HCT116 (cell line): ENCODE data around the gene C16orf95. TPM values are rescaled to one million over a fixed set of nuclear protein-coding genes. Genes with fewer than 3 reads are reported as not detected.

Experiments
- ATAC-seq: fragments of 200-7000 bp; cut with Tn5 transposase; 2 replicates; pipeline ENCODE4 v1.9.1; 2020; ENCODE audit warnings: mild to moderate bottlenecking, moderate library complexity
- BruUV-seq: library from RNA; stranded (reverse); fragments of 400-500 nt; replicated peaks from 2 replicates; lab custom pipeline; 2021; lab: Mats Ljungman, UMichigan
- CTCF ChIA-PET: fragments of 300-600 bp; sonication (Branson Sonifier 250); formaldehyde crosslinking; loops from one replicate; lab custom pipeline; 2021; ENCODE audit warnings: antibody characterized with exemption; lab: Charles Lee
- POLR2A ChIA-PET: fragments of 300-600, 350-600 bp; sonication (Branson Sonifier 250); formaldehyde crosslinking; loops from one replicate; lab custom pipeline; 2021; ENCODE audit warnings: antibody characterized with exemption; lab: Charles Lee
- RAD21 ChIA-PET, 2 experiments: fragments of 300-600 bp; sonication (Branson Sonifier 250); formaldehyde crosslinking; loops; one replicate each; lab custom pipeline; 2023; ENCODE audit warnings: low total read pairs in 2 of 2; ENCODE audit not compliant: uncharacterized antibody in 2 of 2, unreplicated experiment in 2 of 2, low non-redundant PET in 1 of 2; lab: Charles Lee
- DNase-seq: peaks from one replicate; pipeline ENCODE4 v3.0.0-alpha.2; 2010; ENCODE audit warnings: low read depth, low spot score
- H2AFZ ChIP-seq: fragments of 200-600 bp; shearing (Covaris generic), sonication (generic); 2 replicates; pipeline ENCODE4 v1.6.1; 2017; ENCODE audit warnings: low read depth, mixed run types, mixed read lengths, antibody characterized with exemption, low read length; ENCODE audit not compliant: poor library complexity, severe bottlenecking
- H3K27ac ChIP-seq: 2 replicates; pipeline ENCODE4 v1.5.1; 2012; ENCODE audit warnings: low read depth, low read length
- H3K27me3 ChIP-seq: fragments of 200-600 bp; sonication (generic); 2 replicates; pipeline ENCODE4 v1.6.1; 2016; ENCODE audit warnings: mixed run types, low read length, mixed read lengths; ENCODE audit not compliant: insufficient read depth
- H3K36me3 ChIP-seq, 2 experiments: fragments of 200-500 bp in 1 of 2; fragments of 200-600 bp in 1 of 2; sonication (Bioruptor generic) in 1 of 2; sonication (generic) in 1 of 2; 2 replicates each; pipeline versions ENCODE4 v1.5.1 to v1.6.1; 2014 to 2016; ENCODE audit warnings: low read length in 2 of 2, inconsistent platforms in 1 of 2, mixed read lengths in 1 of 2, mixed run types in 1 of 2; ENCODE audit not compliant: insufficient read depth in 2 of 2, control insufficient read depth in 1 of 2
- H3K4me1 ChIP-seq, 2 experiments: fragments of 200-600 bp in 1 of 2; sonication (generic) in 1 of 2; 2 replicates each; pipeline versions ENCODE4 v1.5.1 to v1.6.1; 2012 to 2017; ENCODE audit warnings: low read length in 2 of 2, inconsistent platforms in 1 of 2, mild to moderate bottlenecking in 1 of 2, mixed read lengths in 1 of 2, mixed run types in 1 of 2, moderate library complexity in 1 of 2; ENCODE audit not compliant: insufficient read depth in 2 of 2, control insufficient read depth in 1 of 2
- H3K4me2 ChIP-seq: fragments of 200-600 bp; sonication (generic); 2 replicates; pipeline ENCODE4 v1.6.1; 2017; ENCODE audit warnings: mixed run types, low read length, mixed read lengths
- H3K4me3 ChIP-seq, 2 experiments: fragments of 200-600 bp in 1 of 2; sonication (generic) in 1 of 2; replicated peaks in 1 of 2; 2 replicates each; pipeline ENCODE4 v1.5.1; 2011 to 2016; ENCODE audit warnings: low read length in 2 of 2, control low read depth in 1 of 2, low read depth in 1 of 2, mild to moderate bottlenecking in 1 of 2, mixed read lengths in 1 of 2, mixed run types in 1 of 2
- H3K79me2 ChIP-seq: fragments of 200-600 bp; sonication (generic); 2 replicates; pipeline ENCODE4 v1.6.1; 2017; ENCODE audit warnings: mild to moderate bottlenecking, mixed run types, low read length, moderate library complexity, mixed read lengths; ENCODE audit not compliant: insufficient read depth
- H3K9ac ChIP-seq: fragments of 200-600 bp; sonication (generic); 2 replicates; pipeline ENCODE4 v1.6.1; 2016; ENCODE audit warnings: low read length, mixed read lengths
- H3K9me2 ChIP-seq: fragments of 200-600 bp; sonication (generic), shearing (Covaris generic); 2 replicates; pipeline ENCODE4 v1.6.1; 2017; ENCODE audit warnings: mixed run types, mild to moderate bottlenecking, moderate library complexity; ENCODE audit not compliant: insufficient read depth
- H3K9me3 ChIP-seq, 2 experiments: fragments of 200-500 bp in 1 of 2; fragments of 200-600 bp in 1 of 2; sonication (Bioruptor generic) in 1 of 2; sonication (generic) in 1 of 2; 2 replicates each; pipeline ENCODE4 v1.6.1; 2014 to 2017; ENCODE audit warnings: low read length in 2 of 2, mixed read lengths in 2 of 2, inconsistent platforms in 1 of 2, low read depth in 1 of 2, mild to moderate bottlenecking in 1 of 2, mixed run types in 1 of 2, moderate library complexity in 1 of 2; ENCODE audit not compliant: control insufficient read depth in 1 of 2, insufficient read depth in 1 of 2
- H4K20me1 ChIP-seq: fragments of 200-600 bp; sonication (generic), shearing (Covaris generic); 2 replicates; pipeline ENCODE4 v1.6.1; 2017; ENCODE audit warnings: mixed run types, mild to moderate bottlenecking, moderate library complexity; ENCODE audit not compliant: insufficient read depth
- ELF1 ChIP-seq: IDR thresholded peaks from 2 replicates; pipeline ENCODE4 v1.6.1; 2012; ENCODE audit warnings: low read depth, borderline replicate concordance
- EZH2phosphoT487 ChIP-seq: fragments of 200-600 bp; IDR thresholded peaks from 2 replicates; pipeline ENCODE4 v1.6.1; 2018; ENCODE audit warnings: antibody characterized with exemption, borderline replicate concordance
- POLR2A ChIP-seq: IDR thresholded peaks from 2 replicates; pipeline ENCODE4 v1.7.0; 2011; ENCODE audit warnings: borderline replicate concordance; ENCODE audit not compliant: insufficient read depth, insufficient read length; ENCODE audit errors: extremely low read depth
- ZFX ChIP-seq: fragments of 450-650 bp; IDR thresholded peaks from 2 replicates; pipeline ENCODE4 v1.6.1; 2017
- ZNF274 ChIP-seq: fragments of 200-500 bp; sonication (Bioruptor generic); IDR thresholded peaks from 2 replicates; pipeline ENCODE4 v1.6.1; 2014; ENCODE audit warnings: mild to moderate bottlenecking, low read depth, low read length, inconsistent platforms
- intact Hi-C: fragments of 100-400 bp; cut with micrococcal nuclease; formaldehyde crosslinking; loops from 2 replicates; pipeline ENCODE4 v1.10.0; 2022
- total RNA-seq: library from RNA; stranded (reverse); gene quantifications from one replicate; pipeline ENCODE4 v1.2.1, GENCODE V29; 2021; ENCODE audit not compliant: unreplicated experiment
- TF ChIP-seq, protein P1 (sequence below): IDR thresholded peaks from 2 replicates; pipeline ENCODE4 v1.6.1; 2012; ENCODE audit warnings: low read depth
- TF ChIP-seq, protein P2 (sequence below): IDR thresholded peaks from 2 replicates; pipeline ENCODE4 v1.6.1; 2011; ENCODE audit warnings: mild to moderate bottlenecking, low read length, moderate library complexity; ENCODE audit not compliant: insufficient replicate concordance; ENCODE audit errors: extremely low read depth

The C16orf95 gene
- total RNA-seq, 1 experiment from 2014 or later: 12.2 TPM

DNA sequence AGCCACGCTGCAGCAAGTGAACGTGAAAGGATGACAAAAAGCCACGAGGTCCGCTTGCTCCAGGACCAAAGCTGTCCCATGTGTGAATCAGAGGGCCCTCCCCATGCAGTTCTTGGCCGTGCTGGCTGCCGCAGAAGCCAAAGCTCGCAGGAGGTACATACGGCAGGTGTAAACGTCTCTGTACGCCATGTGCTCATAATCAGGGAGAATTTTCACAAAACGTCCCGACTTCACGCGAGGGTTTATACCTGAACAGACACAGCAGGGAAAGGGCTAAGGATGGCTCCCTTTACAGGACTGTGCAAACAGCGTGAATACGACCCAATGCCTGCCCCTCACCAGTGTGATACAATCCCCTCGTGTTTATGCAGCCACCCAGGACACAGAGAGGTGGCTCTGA is 41.1 kb upstream of the C16orf95 start (continued):
- TF ChIP-seq, protein P1, sequence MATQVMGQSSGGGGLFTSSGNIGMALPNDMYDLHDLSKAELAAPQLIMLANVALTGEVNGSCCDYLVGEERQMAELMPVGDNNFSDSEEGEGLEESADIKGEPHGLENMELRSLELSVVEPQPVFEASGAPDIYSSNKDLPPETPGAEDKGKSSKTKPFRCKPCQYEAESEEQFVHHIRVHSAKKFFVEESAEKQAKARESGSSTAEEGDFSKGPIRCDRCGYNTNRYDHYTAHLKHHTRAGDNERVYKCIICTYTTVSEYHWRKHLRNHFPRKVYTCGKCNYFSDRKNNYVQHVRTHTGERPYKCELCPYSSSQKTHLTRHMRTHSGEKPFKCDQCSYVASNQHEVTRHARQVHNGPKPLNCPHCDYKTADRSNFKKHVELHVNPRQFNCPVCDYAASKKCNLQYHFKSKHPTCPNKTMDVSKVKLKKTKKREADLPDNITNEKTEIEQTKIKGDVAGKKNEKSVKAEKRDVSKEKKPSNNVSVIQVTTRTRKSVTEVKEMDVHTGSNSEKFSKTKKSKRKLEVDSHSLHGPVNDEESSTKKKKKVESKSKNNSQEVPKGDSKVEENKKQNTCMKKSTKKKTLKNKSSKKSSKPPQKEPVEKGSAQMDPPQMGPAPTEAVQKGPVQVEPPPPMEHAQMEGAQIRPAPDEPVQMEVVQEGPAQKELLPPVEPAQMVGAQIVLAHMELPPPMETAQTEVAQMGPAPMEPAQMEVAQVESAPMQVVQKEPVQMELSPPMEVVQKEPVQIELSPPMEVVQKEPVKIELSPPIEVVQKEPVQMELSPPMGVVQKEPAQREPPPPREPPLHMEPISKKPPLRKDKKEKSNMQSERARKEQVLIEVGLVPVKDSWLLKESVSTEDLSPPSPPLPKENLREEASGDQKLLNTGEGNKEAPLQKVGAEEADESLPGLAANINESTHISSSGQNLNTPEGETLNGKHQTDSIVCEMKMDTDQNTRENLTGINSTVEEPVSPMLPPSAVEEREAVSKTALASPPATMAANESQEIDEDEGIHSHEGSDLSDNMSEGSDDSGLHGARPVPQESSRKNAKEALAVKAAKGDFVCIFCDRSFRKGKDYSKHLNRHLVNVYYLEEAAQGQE: no peak
- no peak for TF ChIP-seq EZH2phosphoT487
- no peak for TF ChIP-seq POLR2A
- no peak for TF ChIP-seq ZFX
- TF ChIP-seq, all 23 proteins: peak for 0

DNA sequence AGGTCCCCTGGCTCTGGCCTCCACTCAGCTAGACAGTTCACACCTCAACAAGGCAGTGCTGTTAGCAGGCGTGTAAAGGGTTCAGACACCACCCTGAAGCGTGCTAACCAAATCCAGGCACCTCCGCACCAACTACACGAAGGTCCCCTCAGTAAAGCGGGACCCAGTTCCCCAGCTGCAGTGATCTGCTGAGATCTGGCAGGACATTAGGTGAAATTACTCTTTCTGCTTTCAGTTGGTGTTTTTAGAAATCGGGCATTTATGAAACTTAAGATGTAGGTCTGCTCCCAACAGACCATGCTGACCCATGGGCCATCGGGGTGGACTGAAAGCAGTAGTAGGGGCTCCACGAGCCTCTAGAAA is 39.3 kb upstream of the C16orf95 start:
- ChIA-PET RAD21 (no interaction called here), CTCF (no interaction called here), POLR2A (no interaction called here)
- no peaks in the 10 kb centered on the region for H3K4me1 ChIP-seq
- no peak overlapping the region for H3K9ac ChIP-seq
- no peak for ATAC-seq
- H2AFZ ChIP-seq: no peak overlapping the region
- H3K27ac ChIP-seq: no peak overlapping the region
- no TSS peak for BruUV-seq
- peaks cover 17% of the 10 kb centered on the region; the same call in 1 of the 2 replicates for H3K79me2 ChIP-seq
- DNase-seq: no peak
- peaks cover 14 to 33% of the 10 kb centered on the region in 2 experiments; a peak in 3 of 4 replicates for H3K36me3 ChIP-seq
- no peak overlapping the region for H3K4me2 ChIP-seq
- H3K9me3 ChIP-seq: no peaks in the 10 kb centered on the region
- no peaks in the 10 kb centered on the region for H3K9me2 ChIP-seq
- no peaks in the 10 kb centered on the region for H4K20me1 ChIP-seq
- TF ChIP-seq ZNF274 (no peak), ELF1 (no peak)
- TF ChIP-seq, protein P2, sequence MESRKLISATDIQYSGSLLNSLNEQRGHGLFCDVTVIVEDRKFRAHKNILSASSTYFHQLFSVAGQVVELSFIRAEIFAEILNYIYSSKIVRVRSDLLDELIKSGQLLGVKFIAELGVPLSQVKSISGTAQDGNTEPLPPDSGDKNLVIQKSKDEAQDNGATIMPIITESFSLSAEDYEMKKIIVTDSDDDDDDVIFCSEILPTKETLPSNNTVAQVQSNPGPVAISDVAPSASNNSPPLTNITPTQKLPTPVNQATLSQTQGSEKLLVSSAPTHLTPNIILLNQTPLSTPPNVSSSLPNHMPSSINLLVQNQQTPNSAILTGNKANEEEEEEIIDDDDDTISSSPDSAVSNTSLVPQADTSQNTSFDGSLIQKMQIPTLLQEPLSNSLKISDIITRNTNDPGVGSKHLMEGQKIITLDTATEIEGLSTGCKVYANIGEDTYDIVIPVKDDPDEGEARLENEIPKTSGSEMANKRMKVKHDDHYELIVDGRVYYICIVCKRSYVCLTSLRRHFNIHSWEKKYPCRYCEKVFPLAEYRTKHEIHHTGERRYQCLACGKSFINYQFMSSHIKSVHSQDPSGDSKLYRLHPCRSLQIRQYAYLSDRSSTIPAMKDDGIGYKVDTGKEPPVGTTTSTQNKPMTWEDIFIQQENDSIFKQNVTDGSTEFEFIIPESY: no peak
- TF ChIP-seq, protein P1: no peak
- intact Hi-C loops: no loop called here
- no peaks in the 10 kb centered on the region for H3K27me3 ChIP-seq
- H3K4me3 ChIP-seq: no peak overlapping the region
